GM13976 (cell line): ENCODE measurements around the gene NDUFS8.

Experiments used
- DNase-seq: peaks from one replicate; pipeline ENCODE4 v3.0.0; 2012; ENCODE audit warnings: low spot score
- in situ Hi-C: fragments of 300-500 bp; cut with MboI; formaldehyde crosslinking; loops from one replicate; pipeline ENCODE4 v1.12.0; 2022; ENCODE audit warnings: low sequenced_read_pairs, mixed read lengths, inconsistent platforms; ENCODE audit not compliant: unreplicated experiment
- TF ChIP-seq, protein P1 (sequence below): IDR thresholded peaks from 2 replicates; pipeline ENCODE4 v1.5.1; 2012; ENCODE audit warnings: borderline replicate concordance, mild to moderate bottlenecking; ENCODE audit not compliant: insufficient read depth; ENCODE audit errors: extremely low read depth, missing control alignments, control extremely low read depth

The NDUFS8 gene

DNA sequence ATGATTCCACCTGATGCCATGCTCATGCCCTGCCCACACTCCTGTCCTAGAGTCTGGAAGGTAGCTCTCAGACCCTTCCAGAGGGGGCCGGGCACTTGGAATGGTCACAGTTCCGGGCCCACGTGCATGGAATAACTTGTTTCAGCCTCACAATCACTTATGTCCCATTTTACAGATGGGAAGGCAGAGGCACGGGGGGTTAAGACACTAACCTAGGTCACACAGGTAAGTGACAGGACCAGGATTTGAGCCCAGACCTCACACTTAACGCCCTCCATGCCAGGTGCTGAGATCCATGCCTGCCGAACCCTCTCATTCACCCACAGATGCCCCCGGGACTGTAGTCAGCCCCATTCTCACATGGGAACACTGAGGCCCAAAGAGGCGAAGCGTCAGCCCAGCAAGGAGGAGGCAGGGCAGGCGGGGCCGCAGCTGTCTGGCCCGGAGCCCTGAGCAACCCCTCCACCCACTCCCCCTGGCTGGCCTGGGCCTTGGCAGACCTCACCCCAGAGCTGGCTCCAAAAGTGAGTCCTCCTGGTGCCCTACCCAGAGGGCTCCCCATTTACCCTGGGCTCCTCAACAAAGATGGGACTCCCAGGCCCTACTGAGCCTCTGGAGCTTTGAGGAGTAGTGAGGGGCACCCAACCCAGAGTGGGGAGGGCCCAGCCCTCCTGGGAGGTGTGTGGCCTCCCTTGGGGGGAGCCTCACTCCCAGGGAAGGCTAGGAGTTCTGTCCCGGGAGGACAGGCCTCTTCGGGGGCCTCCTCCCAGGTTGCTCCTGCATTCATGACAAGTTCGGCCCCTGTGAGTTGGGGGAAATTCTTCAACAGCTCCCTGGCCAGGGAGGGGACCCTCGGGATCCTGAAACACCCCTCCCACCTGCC, 22.7 kb upstream of the NDUFS8 start:
- DNase-seq, result no peak
- in situ Hi-C loops, result no loop called here
- TF ChIP-seq, protein P1, sequence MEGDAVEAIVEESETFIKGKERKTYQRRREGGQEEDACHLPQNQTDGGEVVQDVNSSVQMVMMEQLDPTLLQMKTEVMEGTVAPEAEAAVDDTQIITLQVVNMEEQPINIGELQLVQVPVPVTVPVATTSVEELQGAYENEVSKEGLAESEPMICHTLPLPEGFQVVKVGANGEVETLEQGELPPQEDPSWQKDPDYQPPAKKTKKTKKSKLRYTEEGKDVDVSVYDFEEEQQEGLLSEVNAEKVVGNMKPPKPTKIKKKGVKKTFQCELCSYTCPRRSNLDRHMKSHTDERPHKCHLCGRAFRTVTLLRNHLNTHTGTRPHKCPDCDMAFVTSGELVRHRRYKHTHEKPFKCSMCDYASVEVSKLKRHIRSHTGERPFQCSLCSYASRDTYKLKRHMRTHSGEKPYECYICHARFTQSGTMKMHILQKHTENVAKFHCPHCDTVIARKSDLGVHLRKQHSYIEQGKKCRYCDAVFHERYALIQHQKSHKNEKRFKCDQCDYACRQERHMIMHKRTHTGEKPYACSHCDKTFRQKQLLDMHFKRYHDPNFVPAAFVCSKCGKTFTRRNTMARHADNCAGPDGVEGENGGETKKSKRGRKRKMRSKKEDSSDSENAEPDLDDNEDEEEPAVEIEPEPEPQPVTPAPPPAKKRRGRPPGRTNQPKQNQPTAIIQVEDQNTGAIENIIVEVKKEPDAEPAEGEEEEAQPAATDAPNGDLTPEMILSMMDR, result no peak

DNA sequence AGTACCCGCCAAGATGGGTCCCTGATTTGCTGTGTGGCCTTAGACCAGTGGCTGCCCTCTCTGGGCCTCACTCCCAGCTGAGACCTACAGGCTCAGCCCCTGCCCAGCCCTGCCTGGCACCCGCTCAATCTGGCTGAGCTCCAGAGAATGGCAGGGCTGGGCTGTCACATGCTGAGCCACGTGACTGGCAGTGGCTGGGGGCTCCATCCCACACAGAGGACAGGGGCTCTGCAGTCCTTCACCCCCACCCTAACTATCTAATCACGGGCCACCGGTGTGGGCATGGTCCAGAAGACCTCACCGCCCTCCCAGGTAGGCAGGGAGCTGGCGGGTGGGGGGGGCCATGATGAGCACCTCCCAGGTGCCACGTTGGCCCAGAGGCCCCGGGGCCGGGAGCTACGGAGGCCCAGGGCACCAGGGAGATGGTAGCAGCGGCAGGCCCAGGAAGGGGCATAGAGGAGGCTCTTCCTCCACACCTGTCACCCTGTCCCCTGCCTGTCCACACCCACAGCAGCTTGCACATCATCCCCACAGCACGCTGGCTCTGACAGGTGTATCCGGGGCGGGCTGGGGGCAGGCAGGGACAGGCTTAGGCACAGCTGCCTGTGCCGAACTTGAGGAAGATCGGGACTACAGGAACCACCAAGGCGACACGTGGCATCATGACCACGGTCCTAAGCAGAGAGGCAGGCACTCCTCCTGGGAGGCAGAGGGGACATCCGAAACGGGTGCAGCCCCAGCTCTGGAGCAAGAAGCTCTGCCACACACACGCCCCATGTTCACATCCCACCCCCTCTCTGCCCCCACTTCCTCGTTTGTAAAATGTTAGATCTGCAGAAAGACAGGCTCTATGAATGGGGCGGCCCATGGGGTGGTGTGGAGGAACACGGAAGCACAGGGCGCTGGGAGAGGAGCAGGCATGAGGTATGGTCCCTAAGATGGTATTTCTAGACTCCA, 21.8 kb upstream of the NDUFS8 start:
- TF ChIP-seq, protein P1, result no peak
- in situ Hi-C loops, result no loop called here
- no peak for DNase-seq

DNA sequence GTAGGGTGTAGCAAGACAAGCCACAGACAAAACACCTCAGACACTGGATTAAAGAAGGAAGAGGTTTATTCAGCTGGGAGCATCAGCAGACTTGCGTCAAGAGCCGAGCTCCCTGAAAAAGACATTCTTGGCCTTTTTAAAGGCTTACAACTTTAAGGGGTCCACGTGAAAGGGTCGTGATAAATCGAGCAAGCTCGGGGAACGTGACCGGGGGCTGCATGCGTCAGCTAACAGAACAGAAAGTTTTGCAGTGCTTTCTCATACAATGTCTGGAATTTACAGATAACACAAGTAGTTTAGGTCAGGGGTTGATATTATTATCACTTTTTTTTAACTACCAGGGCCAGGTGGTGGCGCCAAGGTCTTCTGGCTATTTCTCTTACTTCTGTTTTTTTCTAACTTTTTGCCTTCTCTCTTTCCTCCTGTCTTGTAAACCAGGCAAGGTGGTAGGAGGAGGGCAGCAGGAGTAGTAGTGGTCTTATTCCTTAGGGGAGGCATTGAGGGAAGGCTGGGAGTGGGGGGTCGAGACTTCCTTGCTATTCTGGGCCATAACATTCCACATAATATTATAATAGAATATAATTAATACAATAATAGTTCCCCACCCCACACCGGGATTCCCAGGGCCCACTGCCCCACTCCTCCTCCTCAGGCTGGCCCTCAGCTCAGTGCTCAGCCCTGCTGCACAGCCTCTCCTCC, 20.9 kb upstream of the NDUFS8 start:
- in situ Hi-C loops, result no loop called here
- DNase-seq, result no peak
- TF ChIP-seq, protein P1, result no peak

DNA sequence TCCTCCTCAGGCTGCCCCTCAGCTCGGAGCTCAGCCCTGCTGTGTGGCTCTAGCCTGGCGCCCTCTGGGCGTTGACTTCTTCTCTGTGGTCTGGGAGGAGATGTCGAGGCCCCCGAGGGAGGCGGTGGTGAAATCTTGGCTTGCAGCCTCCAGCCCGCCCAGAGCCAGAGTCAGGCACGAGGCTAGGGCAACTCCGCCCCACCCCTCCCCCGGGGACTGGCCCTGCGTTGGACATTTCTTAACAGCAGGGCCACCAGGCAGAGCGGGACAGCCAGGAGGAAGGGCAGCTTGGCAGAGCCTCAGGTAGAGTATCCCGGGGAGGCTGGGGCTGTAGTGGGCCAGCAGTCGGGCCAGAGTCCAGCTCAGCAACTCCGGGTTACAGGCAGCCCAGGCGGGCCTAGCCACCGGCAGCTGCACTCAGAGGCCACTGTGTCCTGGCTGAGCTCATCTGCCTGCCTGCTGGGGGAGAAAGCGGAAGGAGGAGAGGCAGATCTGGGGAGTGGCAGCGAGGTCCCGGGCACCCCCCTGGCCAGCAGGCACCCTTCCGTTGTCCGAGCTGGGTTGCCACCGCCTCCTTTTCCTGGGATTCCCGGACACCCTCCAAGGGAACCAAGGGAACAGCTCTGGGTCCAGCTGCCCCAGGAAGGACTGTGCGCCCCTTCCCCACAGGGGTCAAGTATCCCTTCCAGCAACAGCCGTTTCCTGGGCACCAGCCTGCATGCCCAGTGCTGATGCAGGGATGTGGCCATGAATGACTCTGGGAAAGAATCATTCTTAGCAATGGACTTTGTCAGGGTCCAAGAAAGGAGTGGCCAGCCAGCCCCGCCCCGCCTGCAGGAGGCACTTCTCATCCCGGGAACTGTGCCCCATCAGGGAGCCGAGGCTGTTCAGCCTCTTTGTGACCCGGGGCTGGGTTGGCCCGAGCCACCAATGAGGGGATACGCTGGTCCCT, 20.1 kb upstream of the NDUFS8 start, which contains the start of gene ALDH3B1:
TSS of gene ALDH3B1 (plus strand) at position 238 of the 952 bp plus-strand sequence. CDS start 4,971 bp downstream, outside the sequence.
- in situ Hi-C loops, result no loop called here
- TF ChIP-seq, protein P1, result no peak
- DNase-seq, result no peak

DNA sequence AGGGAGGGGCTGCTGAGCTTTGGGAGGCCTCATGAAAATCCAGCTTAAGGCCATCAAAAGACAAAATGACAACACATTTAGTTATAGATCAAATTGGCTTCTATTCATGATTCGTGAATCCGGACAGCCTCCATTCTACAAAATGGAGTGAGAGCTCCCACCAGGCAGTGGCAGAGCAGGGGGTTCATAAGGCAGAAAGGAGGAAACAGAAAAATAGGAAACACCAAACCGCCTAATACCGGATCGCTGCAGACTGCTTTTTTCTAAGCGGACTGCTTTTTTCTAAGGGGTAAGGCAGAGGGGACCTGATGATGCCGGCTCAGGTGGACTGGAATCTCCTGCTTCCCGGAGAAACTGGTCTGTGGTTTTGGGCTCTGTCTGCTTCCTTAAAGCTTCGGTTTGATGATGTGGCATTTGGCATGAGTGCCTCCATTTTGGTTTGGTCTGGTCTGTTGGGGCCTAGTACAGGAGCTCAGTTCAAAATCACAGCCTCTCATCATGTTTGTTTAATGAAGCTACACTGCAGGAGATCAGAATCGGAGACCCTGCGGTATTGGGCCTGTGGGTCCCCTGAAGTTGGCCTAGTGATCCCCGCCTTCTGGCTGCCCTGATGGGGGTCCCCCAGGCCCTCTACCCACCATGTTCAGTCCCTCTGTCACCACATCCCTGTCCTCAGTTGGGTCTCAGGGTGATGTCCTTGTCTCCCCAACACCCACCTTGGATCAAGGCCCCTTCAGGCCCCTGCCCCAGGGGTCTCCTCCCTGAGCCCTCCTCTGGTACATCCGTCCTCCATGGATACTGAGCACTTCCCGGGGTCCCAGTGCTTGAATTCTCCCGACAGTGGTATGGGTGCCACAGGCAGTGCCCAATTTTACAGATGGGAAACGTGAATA, 19.2 kb upstream of the NDUFS8 start:
- TF ChIP-seq, protein P1, result no peak
- in situ Hi-C loops, result no loop called here
- DNase-seq, result no peak
